Loucy (cell line): Measurements from ENCODE around the gene SDK2.

Experiments used
- H2AFZ ChIP-seq: fragments of 200-600 bp; sonication (generic); 2 replicates; pipeline ENCODE4 v1.6.0; 2016; ENCODE audit warnings: antibody characterized with exemption, mild to moderate bottlenecking, low read length, moderate library complexity
- H3F3A ChIP-seq: fragments of 200-600 bp; 2 replicates; pipeline ENCODE4 v1.6.0; 2016; ENCODE audit warnings: antibody characterized with exemption, low read depth, mild to moderate bottlenecking
- H3K27me3 ChIP-seq: fragments of 200-600 bp; sonication (generic); 2 replicates; pipeline ENCODE4 v1.6.1; 2014; ENCODE audit warnings: low read length, mild to moderate bottlenecking; ENCODE audit not compliant: insufficient read depth, poor library complexity, severe bottlenecking
- H3K36me3 ChIP-seq: fragments of 200-600 bp; sonication (generic); 2 replicates; pipeline ENCODE4 v1.6.1; 2016; ENCODE audit warnings: low read length; ENCODE audit not compliant: insufficient read depth
- H3K4me1 ChIP-seq: fragments of 200-600 bp; sonication (generic); 2 replicates; pipeline ENCODE4 v1.5.1; 2014; ENCODE audit warnings: low read length, mild to moderate bottlenecking; ENCODE audit not compliant: insufficient read depth, poor library complexity, severe bottlenecking
- H3K4me2 ChIP-seq: fragments of 200-600 bp; sonication (generic); 2 replicates; pipeline ENCODE4 v1.6.0; 2014; ENCODE audit warnings: antibody characterized with exemption, low read length, low read depth, mild to moderate bottlenecking; ENCODE audit not compliant: poor library complexity, severe bottlenecking
- H3K4me3 ChIP-seq: fragments of 200-600 bp; sonication (generic); 2 replicates; pipeline ENCODE4 v1.5.1; 2014; ENCODE audit warnings: low read length, mild to moderate bottlenecking, mixed read lengths; ENCODE audit not compliant: poor library complexity, severe bottlenecking
- H3K79me2 ChIP-seq: fragments of 200-600 bp; sonication (generic); 2 replicates; pipeline ENCODE4 v1.6.1; 2014; ENCODE audit warnings: low read length; ENCODE audit not compliant: insufficient read depth
- H3K9ac ChIP-seq: fragments of 200-600 bp; sonication (generic); 2 replicates; pipeline ENCODE4 v1.6.0; 2014; ENCODE audit warnings: mild to moderate bottlenecking, low read depth, low read length, moderate library complexity; ENCODE audit not compliant: poor library complexity, severe bottlenecking
- H3K9me2 ChIP-seq: fragments of 200-600 bp; sonication (generic); replicated peaks from 2 replicates; pipeline ENCODE4 v1.6.1; 2016; ENCODE audit warnings: low read depth, low read length, mixed read lengths
- H3K9me3 ChIP-seq: fragments of 200-600 bp; sonication (generic); 2 replicates; pipeline ENCODE4 v1.6.1; 2014; ENCODE audit warnings: mild to moderate bottlenecking, antibody characterized with exemption, low read length, low read depth; ENCODE audit not compliant: insufficient read depth
- H4K20me1 ChIP-seq: fragments of 200-600 bp; sonication (generic); 2 replicates; pipeline ENCODE4 v1.6.0; 2014; ENCODE audit warnings: antibody characterized with exemption, low read length, mild to moderate bottlenecking; ENCODE audit not compliant: insufficient read depth, poor library complexity, severe bottlenecking
- CTCF ChIP-seq: fragments of 200-600 bp; sonication (generic); conservative IDR thresholded peaks from 2 replicates; pipeline ENCODE4 v1.5.1; 2014; ENCODE audit warnings: mild to moderate bottlenecking, antibody characterized with exemption, low read length
- EZH2phosphoT487 ChIP-seq: fragments of 200-600 bp; IDR thresholded peaks from 2 replicates; pipeline ENCODE4 v1.6.1; 2018; ENCODE audit warnings: antibody characterized with exemption, mild to moderate bottlenecking, moderate library complexity, borderline replicate concordance

Gene SDK2

GRCh38 chr17:73430848-73431247 lies 213.4 kb downstream of the SDK2 start:
- Histone ChIP-seq H3K9me3 (no peaks in the 10 kb centered on the region), H3K27me3 (no peaks in the 10 kb centered on the region), H3F3A (no peaks in the 10 kb centered on the region), H3K4me3 (no peak overlapping the region), H2AFZ (no peak overlapping the region), H3K9ac (no peak overlapping the region), H3K4me1 (peaks cover 14% of the 10 kb centered on the region), H4K20me1 (no peaks in the 10 kb centered on the region), H3K4me2 (no peak overlapping the region), H3K36me3 (no peaks in the 10 kb centered on the region; the same call in 1 of the 2 replicates), H3K9me2 (no peaks in the 10 kb centered on the region), H3K79me2 (no peaks in the 10 kb centered on the region)
- TF ChIP-seq CTCF (no peak), EZH2phosphoT487 (no peak)

- TF ChIP-seq CTCF (no peak), EZH2phosphoT487 (no peak)
- Histone ChIP-seq H3K4me3 (no peak overlapping the region), H2AFZ (0 out of 2 replicates have a peak overlapping the region, but pooled peaks have one; percentile 88), H3K9me2 (no peaks in the 10 kb centered on the region), H3K9ac (peak overlapping the region; percentile 53), H3K9me3 (no peaks in the 10 kb centered on the region), H3K79me2 (no peaks in the 10 kb centered on the region), H3K27me3 (no peaks in the 10 kb centered on the region), H3K4me2 (peak overlapping the region; percentile 68), H3K36me3 (no peaks in the 10 kb centered on the region; the same call in 1 of the 2 replicates), H3K4me1 (peaks cover 14% of the 10 kb centered on the region), H4K20me1 (no peaks in the 10 kb centered on the region), H3F3A (no peaks in the 10 kb centered on the region)
These were observed 214.0 kb downstream of the SDK2 start for GRCh38 chr17:73430165-73430680.

- no peaks in the 10 kb centered on the region; the same call in 1 of the 2 replicates for H3K36me3 ChIP-seq
- H3F3A ChIP-seq = no peaks in the 10 kb centered on the region
- no peaks in the 10 kb centered on the region for H3K9me3 ChIP-seq
- H4K20me1 ChIP-seq = no peaks in the 10 kb centered on the region
- TF ChIP-seq CTCF (peak; percentile 99), EZH2phosphoT487 (no peak)
- H3K27me3 ChIP-seq = no peaks in the 10 kb centered on the region
- peak overlapping the region; percentile 68 for H3K4me2 ChIP-seq
- peak overlapping the region; percentile 53 for H3K9ac ChIP-seq
- H3K79me2 ChIP-seq = no peaks in the 10 kb centered on the region
- peak overlapping the region; percentile 44 for H3K4me3 ChIP-seq
- peaks cover 14% of the 10 kb centered on the region for H3K4me1 ChIP-seq
- no peaks in the 10 kb centered on the region for H3K9me2 ChIP-seq
- peak overlapping the region; percentile 88; the same call in 1 of the 2 replicates for H2AFZ ChIP-seq
These were observed 214.6 kb downstream of the SDK2 start for GRCh38 chr17:73429440-73430164.
